GM23338 (cell line): ENCODE results near the gene RRP1. TPM values are rescaled to one million over a fixed set of nuclear protein-coding genes. Genes with fewer than 3 reads are reported as not detected.
A peak's percentile ranks its signal among the peaks of the same experiment; 100 is the strongest.

Source experiments
- ATAC-seq: fragments of 200-7000 bp; cut with Tn5 transposase; 3 replicates; pipeline ENCODE4 v1.9.1; 2020
- DNase-seq: peaks from one replicate; pipeline ENCODE4 v3.0.0-alpha.2; 2015; ENCODE audit warnings: low spot score
- H2AFZ ChIP-seq: fragments of 200-600 bp; sonication (generic); 2 replicates; pipeline ENCODE4 v1.8.0; 2016; ENCODE audit warnings: antibody characterized with exemption, mild to moderate bottlenecking, moderate library complexity
- H3F3A ChIP-seq: fragments of 200-600 bp; sonication (generic); replicated peaks from 2 replicates; pipeline ENCODE4 v1.8.0; 2017; ENCODE audit warnings: antibody characterized with exemption, mixed run types, low read depth
- H3K27ac ChIP-seq: fragments of 200-600 bp; sonication (generic); 2 replicates; pipeline ENCODE4 v1.6.1; 2016; ENCODE audit warnings: low read depth
- H3K27me3 ChIP-seq: fragments of 200-600 bp; sonication (generic); 2 replicates; pipeline ENCODE4 v1.8.0; 2016; ENCODE audit warnings: mild to moderate bottlenecking, mixed run types, moderate library complexity; ENCODE audit not compliant: insufficient read depth
- H3K36me3 ChIP-seq: fragments of 200-600 bp; sonication (generic); 2 replicates; pipeline ENCODE4 v1.8.0; 2016; ENCODE audit warnings: mild to moderate bottlenecking; ENCODE audit not compliant: insufficient read depth
- H3K4me1 ChIP-seq: fragments of 200-600 bp; sonication (generic); 2 replicates; pipeline ENCODE4 v1.8.0; 2016; ENCODE audit warnings: mild to moderate bottlenecking, moderate library complexity; ENCODE audit not compliant: insufficient read depth
- H3K4me2 ChIP-seq: fragments of 200-600 bp; sonication (generic); 2 replicates; pipeline ENCODE4 v1.7.1; 2017; ENCODE audit warnings: mixed run types
- H3K4me3 ChIP-seq: fragments of 200-600 bp; sonication (generic); 2 replicates; pipeline ENCODE4 v1.6.1; 2016; ENCODE audit warnings: mixed run types
- H3K79me2 ChIP-seq: fragments of 200-600 bp; sonication (generic); replicated peaks from 2 replicates; pipeline ENCODE4 v1.8.0; 2017; ENCODE audit warnings: mild to moderate bottlenecking; ENCODE audit not compliant: insufficient read depth
- H3K9me2 ChIP-seq: fragments of 200-600 bp; sonication (generic); 2 replicates; pipeline ENCODE4 v1.8.0; 2017; ENCODE audit not compliant: insufficient read depth
- H4K20me1 ChIP-seq: fragments of 200-600 bp; sonication (generic); replicated peaks from 2 replicates; pipeline ENCODE4 v1.8.0; 2017; ENCODE audit warnings: mild to moderate bottlenecking; ENCODE audit not compliant: insufficient read depth
- H3K27ac Mint-ChIP-seq: 2 replicates; pipeline ENCODE4 v1.8.0; 2020; ENCODE audit warnings: inconsistent platforms, mild to moderate bottlenecking, moderate library complexity, mixed read lengths
- H3K27me3 Mint-ChIP-seq: 3 replicates; pipeline ENCODE4 v1.8.0; 2022; ENCODE audit warnings: low read depth, mild to moderate bottlenecking, moderate library complexity, mixed read lengths, inconsistent platforms; ENCODE audit not compliant: insufficient read depth, poor library complexity
- H3K36me3 Mint-ChIP-seq: 3 replicates; pipeline ENCODE4 v1.8.0; 2021; ENCODE audit warnings: low read depth, mild to moderate bottlenecking, inconsistent platforms, moderate library complexity, mixed read lengths
- H3K4me1 Mint-ChIP-seq: 3 replicates; pipeline ENCODE4 v1.8.0; 2020; ENCODE audit warnings: mild to moderate bottlenecking, inconsistent platforms, mixed read lengths
- H3K4me3 Mint-ChIP-seq: 3 replicates; pipeline ENCODE4 v1.8.0; 2021; ENCODE audit warnings: moderate library complexity, mild to moderate bottlenecking, inconsistent platforms, mixed read lengths
- H3K9me3 Mint-ChIP-seq: 3 replicates; pipeline ENCODE4 v1.8.0; 2020; ENCODE audit warnings: moderate library complexity, mild to moderate bottlenecking, inconsistent platforms, mixed read lengths
- CREB1 ChIP-seq: fragments of 250-450 bp; sonication (Bioruptor Pico); IDR thresholded peaks from 2 replicates; pipeline ENCODE4 v1.5.0; 2020; ENCODE audit warnings: low read depth, mild to moderate bottlenecking, moderate library complexity
- EZH2 ChIP-seq: fragments of 200-600 bp; sonication (generic); IDR thresholded peaks from one replicate; pipeline ENCODE4 v1.8.0; 2017; ENCODE audit warnings: antibody characterized with exemption, mild to moderate bottlenecking, low read depth; ENCODE audit not compliant: unreplicated experiment
- EZH2phosphoT487 ChIP-seq: fragments of 200-600 bp; sonication (generic); IDR thresholded peaks from one replicate; pipeline ENCODE4 v1.8.1; 2018; ENCODE audit warnings: antibody characterized with exemption; ENCODE audit not compliant: unreplicated experiment
- JUNB ChIP-seq: IDR thresholded peaks from one replicate; pipeline ENCODE4 v1.6.1; 2016; ENCODE audit warnings: antibody characterized with exemption; ENCODE audit not compliant: unreplicated experiment
- NANOG ChIP-seq: IDR thresholded peaks from 2 replicates; pipeline ENCODE4 v1.6.1; 2016; ENCODE audit warnings: antibody characterized with exemption, borderline replicate concordance
- POLR2AphosphoS5 ChIP-seq: IDR thresholded peaks from 2 replicates; pipeline ENCODE4 v1.6.1; 2016; ENCODE audit warnings: antibody characterized with exemption, low read depth
- STAT1 ChIP-seq: IDR thresholded peaks from one replicate; pipeline ENCODE4 v1.6.1; 2016; ENCODE audit warnings: antibody characterized with exemption; ENCODE audit not compliant: unreplicated experiment
- ZNF114 ChIP-seq: fragments of 250-450 bp; sonication (Bioruptor Pico); IDR thresholded peaks from 2 replicates; pipeline ENCODE4 v1.5.0; 2020; ENCODE audit warnings: mild to moderate bottlenecking, moderate library complexity
- ZNF331 ChIP-seq: fragments of 250-450 bp; sonication (Bioruptor Pico); IDR thresholded peaks from 2 replicates; pipeline ENCODE4 v1.5.0; 2020; ENCODE audit warnings: low read depth, mild to moderate bottlenecking, moderate library complexity
- long read RNA-seq: library from polyadenylated mRNA; unstranded; transcript quantifications from one replicate; pipeline ENCODE4 v2.0.0, GENCODE V29; 2020; ENCODE audit not compliant: unreplicated experiment
- polyA plus RNA-seq: library from polyadenylated mRNA; unstranded; fragments of >200 nt; fragmentation: Nextera tagmentation; extraction: Ambion mirVana; gene quantifications from 2 replicates; pipeline ENCODE4 v1.2.1, GENCODE V29; 2016
- total RNA-seq: library from RNA; depleted of rRNA; stranded (reverse); fragments of >200 nt; shearing (Covaris generic); gene quantifications from 2 replicates; pipeline ENCODE4 v1.2.3, GENCODE V29; 2014; rRNA removed
- TF ChIP-seq, protein P1 (sequence below): fragments of 250-450 bp; sonication (Bioruptor Pico); IDR thresholded peaks from 2 replicates; pipeline ENCODE4 v1.5.0; 2020; ENCODE audit warnings: mild to moderate bottlenecking, moderate library complexity
- TF ChIP-seq, protein P2 (sequence below): IDR thresholded peaks from 2 replicates; pipeline ENCODE4 v1.6.1; 2016; ENCODE audit warnings: antibody characterized with exemption
- TF ChIP-seq, protein P3 (sequence below): IDR thresholded peaks from one replicate; pipeline ENCODE4 v1.6.1; 2018; ENCODE audit warnings: antibody characterized with exemption; ENCODE audit not compliant: unreplicated experiment

The RRP1 gene, protein sequence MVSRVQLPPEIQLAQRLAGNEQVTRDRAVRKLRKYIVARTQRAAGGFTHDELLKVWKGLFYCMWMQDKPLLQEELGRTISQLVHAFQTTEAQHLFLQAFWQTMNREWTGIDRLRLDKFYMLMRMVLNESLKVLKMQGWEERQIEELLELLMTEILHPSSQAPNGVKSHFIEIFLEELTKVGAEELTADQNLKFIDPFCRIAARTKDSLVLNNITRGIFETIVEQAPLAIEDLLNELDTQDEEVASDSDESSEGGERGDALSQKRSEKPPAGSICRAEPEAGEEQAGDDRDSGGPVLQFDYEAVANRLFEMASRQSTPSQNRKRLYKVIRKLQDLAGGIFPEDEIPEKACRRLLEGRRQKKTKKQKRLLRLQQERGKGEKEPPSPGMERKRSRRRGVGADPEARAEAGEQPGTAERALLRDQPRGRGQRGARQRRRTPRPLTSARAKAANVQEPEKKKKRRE
- total RNA-seq (54.6 and 63.5 TPM in 2 replicates), polyA plus RNA-seq (33.2 and 36.5 TPM in 2 replicates)
- long read RNA-seq, transcript RRP1-207 (13 exons, 3,022 nt): major isoform, 55 of 60 reads
- long read RNA-seq, partial matches to known transcripts: 1 of 60 reads
- long read RNA-seq, other reads (novel, unspliced or antisense): 4 of 60 reads

DNA sequence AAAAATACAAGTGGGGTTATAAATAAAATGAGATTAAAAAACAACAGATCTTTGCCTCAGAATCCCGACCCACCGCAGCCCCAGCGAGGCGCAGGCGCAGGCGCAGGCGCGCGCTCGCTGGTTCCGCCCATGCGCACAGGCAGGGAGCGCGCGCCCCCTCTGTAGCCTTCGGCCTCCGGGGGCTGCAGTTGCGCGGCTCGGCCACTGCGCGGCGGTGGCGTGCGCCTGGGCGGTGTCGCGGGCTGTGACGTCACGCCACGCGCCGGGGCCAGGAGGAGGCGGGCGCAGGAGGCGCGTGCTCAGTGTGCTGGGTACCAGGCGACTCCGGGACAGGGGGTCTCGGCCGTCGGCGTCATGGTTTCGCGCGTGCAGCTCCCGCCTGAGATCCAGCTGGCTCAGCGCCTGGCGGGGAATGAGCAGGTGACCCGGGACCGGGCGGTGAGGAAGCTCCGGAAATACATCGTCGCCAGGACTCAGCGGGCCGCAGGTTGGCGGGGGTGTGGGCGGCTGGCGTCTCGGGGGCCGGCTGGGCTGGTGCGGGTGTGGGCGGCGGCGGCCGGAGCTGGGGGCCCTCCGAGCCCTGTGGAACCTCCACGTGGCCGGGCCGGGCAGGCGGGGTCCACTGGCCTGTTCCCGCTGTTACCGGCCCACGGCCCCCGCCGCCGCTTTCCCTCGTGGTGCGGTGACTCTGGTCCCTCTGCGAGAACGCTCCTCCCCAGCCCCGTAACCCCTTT, at the start of gene RRP1:
RRP1 (plus strand) TSS at position 302 of the 734 bp plus-strand sequence; CDS start at position 355, 53 bp downstream.
- Mint-ChIP-seq H3K27ac (peak within 1 kb of the TSS; percentile 95), H3K27me3 (peaks cover 12% of the 10 kb centered on the region), H3K9me3 (peaks cover 3% of the 10 kb centered on the region; the same call in 1 of the 3 replicates), H3K36me3 (peaks cover 42% of the 10 kb centered on the region), H3K4me1 (peaks cover 11% of the 10 kb centered on the region), H3K4me3 (peak within 1 kb of the TSS; percentile 98)
- Histone ChIP-seq H3K4me2 (peak within 1 kb of the TSS; percentile 100), H3K79me2 (peaks cover 42% of the 10 kb centered on the region), H3K27me3 (no peaks in the 10 kb centered on the region), H3K27ac (peak within 1 kb of the TSS; percentile 84), H4K20me1 (peaks cover 16% of the 10 kb centered on the region), H3K36me3 (peaks cover 16% of the 10 kb centered on the region), H3F3A (no peaks in the 10 kb centered on the region), H3K4me1 (peaks cover 10% of the 10 kb centered on the region), H3K9me2 (no peaks in the 10 kb centered on the region), H3K4me3 (peak within 1 kb of the TSS; percentile 99), H2AFZ (peak within 1 kb of the TSS; percentile 83; the same call in 1 of the 2 replicates)
- peak; percentile 90 for DNase-seq
- ATAC-seq: peak; percentile 90
- no peak for TF ChIP-seq NANOG
- TF ChIP-seq, protein P1, sequence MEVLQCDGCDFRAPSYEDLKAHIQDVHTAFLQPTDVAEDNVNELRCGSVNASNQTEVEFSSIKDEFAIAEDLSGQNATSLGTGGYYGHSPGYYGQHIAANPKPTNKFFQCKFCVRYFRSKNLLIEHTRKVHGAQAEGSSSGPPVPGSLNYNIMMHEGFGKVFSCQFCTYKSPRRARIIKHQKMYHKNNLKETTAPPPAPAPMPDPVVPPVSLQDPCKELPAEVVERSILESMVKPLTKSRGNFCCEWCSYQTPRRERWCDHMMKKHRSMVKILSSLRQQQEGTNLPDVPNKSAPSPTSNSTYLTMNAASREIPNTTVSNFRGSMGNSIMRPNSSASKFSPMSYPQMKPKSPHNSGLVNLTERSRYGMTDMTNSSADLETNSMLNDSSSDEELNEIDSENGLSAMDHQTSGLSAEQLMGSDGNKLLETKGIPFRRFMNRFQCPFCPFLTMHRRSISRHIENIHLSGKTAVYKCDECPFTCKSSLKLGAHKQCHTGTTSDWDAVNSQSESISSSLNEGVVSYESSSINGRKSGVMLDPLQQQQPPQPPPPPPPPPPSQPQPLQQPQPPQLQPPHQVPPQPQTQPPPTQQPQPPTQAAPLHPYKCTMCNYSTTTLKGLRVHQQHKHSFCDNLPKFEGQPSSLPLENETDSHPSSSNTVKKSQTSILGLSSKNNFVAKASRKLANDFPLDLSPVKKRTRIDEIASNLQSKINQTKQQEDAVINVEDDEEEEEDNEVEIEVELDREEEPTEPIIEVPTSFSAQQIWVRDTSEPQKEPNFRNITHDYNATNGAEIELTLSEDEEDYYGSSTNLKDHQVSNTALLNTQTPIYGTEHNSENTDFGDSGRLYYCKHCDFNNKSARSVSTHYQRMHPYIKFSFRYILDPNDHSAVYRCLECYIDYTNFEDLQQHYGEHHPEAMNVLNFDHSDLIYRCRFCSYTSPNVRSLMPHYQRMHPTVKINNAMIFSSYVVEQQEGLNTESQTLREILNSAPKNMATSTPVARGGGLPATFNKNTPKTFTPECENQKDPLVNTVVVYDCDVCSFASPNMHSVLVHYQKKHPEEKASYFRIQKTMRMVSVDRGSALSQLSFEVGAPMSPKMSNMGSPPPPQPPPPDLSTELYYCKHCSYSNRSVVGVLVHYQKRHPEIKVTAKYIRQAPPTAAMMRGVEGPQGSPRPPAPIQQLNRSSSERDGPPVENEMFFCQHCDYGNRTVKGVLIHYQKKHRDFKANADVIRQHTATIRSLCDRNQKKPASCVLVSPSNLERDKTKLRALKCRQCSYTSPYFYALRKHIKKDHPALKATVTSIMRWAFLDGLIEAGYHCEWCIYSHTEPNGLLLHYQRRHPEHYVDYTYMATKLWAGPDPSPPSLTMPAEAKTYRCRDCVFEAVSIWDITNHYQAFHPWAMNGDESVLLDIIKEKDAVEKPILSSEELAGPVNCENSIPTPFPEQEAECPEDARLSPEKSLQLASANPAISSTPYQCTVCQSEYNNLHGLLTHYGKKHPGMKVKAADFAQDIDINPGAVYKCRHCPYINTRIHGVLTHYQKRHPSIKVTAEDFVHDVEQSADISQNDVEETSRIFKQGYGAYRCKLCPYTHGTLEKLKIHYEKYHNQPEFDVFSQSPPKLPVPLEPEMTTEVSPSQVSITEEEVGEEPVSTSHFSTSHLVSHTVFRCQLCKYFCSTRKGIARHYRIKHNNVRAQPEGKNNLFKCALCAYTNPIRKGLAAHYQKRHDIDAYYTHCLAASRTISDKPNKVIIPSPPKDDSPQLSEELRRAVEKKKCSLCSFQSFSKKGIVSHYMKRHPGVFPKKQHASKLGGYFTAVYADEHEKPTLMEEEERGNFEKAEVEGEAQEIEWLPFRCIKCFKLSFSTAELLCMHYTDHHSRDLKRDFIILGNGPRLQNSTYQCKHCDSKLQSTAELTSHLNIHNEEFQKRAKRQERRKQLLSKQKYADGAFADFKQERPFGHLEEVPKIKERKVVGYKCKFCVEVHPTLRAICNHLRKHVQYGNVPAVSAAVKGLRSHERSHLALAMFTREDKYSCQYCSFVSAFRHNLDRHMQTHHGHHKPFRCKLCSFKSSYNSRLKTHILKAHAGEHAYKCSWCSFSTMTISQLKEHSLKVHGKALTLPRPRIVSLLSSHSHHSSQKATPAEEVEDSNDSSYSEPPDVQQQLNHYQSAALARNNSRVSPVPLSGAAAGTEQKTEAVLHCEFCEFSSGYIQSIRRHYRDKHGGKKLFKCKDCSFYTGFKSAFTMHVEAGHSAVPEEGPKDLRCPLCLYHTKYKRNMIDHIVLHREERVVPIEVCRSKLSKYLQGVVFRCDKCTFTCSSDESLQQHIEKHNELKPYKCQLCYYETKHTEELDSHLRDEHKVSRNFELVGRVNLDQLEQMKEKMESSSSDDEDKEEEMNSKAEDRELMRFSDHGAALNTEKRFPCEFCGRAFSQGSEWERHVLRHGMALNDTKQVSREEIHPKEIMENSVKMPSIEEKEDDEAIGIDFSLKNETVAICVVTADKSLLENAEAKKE: no peak
- TF ChIP-seq, protein P2, sequence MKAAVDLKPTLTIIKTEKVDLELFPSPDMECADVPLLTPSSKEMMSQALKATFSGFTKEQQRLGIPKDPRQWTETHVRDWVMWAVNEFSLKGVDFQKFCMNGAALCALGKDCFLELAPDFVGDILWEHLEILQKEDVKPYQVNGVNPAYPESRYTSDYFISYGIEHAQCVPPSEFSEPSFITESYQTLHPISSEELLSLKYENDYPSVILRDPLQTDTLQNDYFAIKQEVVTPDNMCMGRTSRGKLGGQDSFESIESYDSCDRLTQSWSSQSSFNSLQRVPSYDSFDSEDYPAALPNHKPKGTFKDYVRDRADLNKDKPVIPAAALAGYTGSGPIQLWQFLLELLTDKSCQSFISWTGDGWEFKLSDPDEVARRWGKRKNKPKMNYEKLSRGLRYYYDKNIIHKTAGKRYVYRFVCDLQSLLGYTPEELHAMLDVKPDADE: no peak
- TF ChIP-seq ZNF114: no peak
- no peak for TF ChIP-seq JUNB
- peak; percentile 89 for TF ChIP-seq POLR2AphosphoS5
- TF ChIP-seq ZNF331 (CRISPR knock-in tag): no peak
- TF ChIP-seq STAT1: no peak
- no peak for TF ChIP-seq EZH2
- no peak for TF ChIP-seq EZH2phosphoT487
- peak; percentile 100 for TF ChIP-seq CREB1 (CRISPR knock-in tag)
- TF ChIP-seq, protein P3, sequence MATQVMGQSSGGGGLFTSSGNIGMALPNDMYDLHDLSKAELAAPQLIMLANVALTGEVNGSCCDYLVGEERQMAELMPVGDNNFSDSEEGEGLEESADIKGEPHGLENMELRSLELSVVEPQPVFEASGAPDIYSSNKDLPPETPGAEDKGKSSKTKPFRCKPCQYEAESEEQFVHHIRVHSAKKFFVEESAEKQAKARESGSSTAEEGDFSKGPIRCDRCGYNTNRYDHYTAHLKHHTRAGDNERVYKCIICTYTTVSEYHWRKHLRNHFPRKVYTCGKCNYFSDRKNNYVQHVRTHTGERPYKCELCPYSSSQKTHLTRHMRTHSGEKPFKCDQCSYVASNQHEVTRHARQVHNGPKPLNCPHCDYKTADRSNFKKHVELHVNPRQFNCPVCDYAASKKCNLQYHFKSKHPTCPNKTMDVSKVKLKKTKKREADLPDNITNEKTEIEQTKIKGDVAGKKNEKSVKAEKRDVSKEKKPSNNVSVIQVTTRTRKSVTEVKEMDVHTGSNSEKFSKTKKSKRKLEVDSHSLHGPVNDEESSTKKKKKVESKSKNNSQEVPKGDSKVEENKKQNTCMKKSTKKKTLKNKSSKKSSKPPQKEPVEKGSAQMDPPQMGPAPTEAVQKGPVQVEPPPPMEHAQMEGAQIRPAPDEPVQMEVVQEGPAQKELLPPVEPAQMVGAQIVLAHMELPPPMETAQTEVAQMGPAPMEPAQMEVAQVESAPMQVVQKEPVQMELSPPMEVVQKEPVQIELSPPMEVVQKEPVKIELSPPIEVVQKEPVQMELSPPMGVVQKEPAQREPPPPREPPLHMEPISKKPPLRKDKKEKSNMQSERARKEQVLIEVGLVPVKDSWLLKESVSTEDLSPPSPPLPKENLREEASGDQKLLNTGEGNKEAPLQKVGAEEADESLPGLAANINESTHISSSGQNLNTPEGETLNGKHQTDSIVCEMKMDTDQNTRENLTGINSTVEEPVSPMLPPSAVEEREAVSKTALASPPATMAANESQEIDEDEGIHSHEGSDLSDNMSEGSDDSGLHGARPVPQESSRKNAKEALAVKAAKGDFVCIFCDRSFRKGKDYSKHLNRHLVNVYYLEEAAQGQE: no peak
